Glomerular endothelial cell (primary cell): ENCODE measurements around the gene NFIA. TPM values are rescaled to one million over a fixed set of nuclear protein-coding genes. Genes with fewer than 3 reads are reported as not detected.

ENCODE experiments used
- DNase-seq: peaks from one replicate; pipeline ENCODE4 v3.0.0-alpha.2; 2011; ENCODE audit warnings: low read depth, low spot score; ENCODE audit errors: extremely low read depth
- total RNA-seq: library from RNA; depleted of rRNA; stranded (reverse); fragments of >200 nt; gene quantifications from 2 replicates; pipeline ENCODE4 v1.2.3, GENCODE V29; 2015

Gene NFIA
- total RNA-seq, 1 donor from 2014 or later: 18.4 TPM

- no peak for DNase-seq
These were observed 419.9 kb downstream of the NFIA start for GRCh38 chr1:61501971-61502916.

GRCh38 chr1:61504305-61504704, 421.9 kb downstream of the NFIA start:
- no peak for DNase-seq

- no peak for DNase-seq
These were observed 422.6 kb downstream of the NFIA start for GRCh38 chr1:61504852-61505390.

- DNase-seq: no peak
These were observed 423.9 kb downstream of the NFIA start for GRCh38 chr1:61506236-61506635.

GRCh38 chr1:61506944-61507500, 424.7 kb downstream of the NFIA start:
- no peak for DNase-seq
